Limb (tissue), 2 donors: Measurements from ENCODE around the gene SMARCE1.
"Not testable (repeated sequence)": the region's sequence is repeated elsewhere in the genome, so short reads cannot be mapped to it uniquely, and the experiment has no call there.

Source experiments
- DNase-seq, 2 donors: peaks; one replicate each; pipeline ENCODE4 v3.0.0-alpha.2; 2016; ENCODE audit errors: extremely low spot score in 2 of 2

The SMARCE1 gene

DNA sequence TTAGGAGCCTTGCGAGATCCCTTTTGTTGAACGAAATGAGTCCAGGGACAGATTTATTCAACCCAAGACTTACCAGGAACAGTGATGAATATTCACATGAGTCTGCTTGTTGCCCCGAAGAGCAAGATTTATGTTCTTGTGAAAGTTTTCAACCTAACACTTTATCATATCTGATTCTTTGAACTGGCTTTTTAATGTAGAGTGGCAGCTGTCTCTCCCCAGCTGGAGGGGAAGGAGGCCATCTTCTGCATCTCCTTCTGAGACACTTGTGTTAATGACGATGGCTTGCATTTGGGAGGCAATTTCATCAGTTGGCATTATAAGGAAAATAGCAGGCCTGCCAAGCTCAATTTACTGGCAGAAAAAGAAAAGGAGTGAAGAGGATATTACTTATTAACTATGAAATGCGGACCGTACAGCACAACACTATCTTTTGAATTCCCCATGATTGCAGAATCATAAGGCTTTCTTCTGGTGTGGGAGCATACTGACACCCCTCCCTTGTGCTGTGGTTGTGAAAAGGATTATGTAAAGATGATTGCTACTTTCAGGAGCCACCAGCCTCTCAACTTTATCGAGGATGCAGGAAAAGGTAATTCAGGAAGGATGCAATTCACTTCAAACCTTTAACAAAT, 35.7 kb downstream of the SMARCE1 start:
- DNase-seq = no peak

DNA sequence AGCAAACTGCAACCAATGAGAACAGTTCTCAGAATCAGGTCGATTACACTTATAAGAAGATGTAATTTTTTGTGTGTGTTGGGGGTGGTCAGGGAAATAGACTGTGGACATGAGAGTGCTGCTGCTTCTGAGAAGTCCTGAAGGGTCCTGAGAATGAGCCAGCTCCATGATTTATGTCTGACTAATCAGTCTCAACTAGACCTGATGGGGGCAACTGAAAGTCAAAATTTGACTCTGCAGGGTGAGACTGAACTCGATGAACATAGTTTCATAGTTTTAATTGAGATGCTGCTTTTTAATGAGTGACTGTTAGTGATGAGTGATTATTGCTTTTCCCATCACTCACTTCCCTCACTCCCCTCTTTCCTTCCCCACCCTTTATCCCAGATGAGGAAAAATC, 37.3 kb downstream of the SMARCE1 start:
- DNase-seq = no peak

DNA sequence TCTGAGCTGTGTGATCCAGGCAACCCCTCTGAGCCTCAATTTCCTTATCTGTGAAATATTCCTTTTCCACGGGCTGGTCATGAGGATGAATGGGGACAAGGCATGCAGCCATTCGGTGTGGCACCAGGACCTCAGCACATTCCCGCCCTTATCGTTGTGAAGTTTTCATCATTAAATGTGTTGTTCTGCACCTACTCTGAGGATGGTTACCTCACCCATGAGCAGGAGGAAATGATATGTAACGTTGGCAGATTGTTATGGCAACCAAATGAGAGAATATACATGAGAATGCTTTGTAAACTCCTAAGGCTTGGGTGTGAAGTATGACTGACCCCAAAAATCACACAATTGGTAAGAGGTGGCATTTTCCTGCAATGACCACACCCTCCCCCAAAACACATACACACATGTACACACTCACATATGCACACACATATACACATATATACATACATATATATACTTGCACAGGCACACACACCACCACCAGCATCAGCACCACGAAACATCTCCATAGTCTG, 39.5 kb downstream of the SMARCE1 start:
- DNase-seq = no peak

DNA sequence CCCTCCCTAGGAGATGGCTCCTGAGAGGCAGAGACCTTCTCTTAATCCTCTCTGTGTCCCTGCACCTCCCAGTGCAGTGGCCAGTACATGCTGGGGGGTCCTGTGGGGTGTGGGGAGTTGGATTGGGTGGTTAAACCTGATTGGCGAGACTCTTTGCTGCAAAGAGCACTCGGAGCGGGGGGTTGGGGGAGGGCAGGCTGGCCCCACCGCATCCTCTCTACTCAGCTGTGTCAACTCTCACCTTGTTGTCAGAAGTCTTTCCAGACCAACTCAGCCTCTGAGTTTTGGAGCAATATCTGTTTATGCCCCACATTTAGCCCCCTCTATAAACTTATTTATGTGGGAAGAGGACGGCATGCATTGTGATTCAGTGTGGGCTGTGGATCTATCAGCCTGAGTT, 40.0 kb downstream of the SMARCE1 start:
- DNase-seq = no peak

DNA sequence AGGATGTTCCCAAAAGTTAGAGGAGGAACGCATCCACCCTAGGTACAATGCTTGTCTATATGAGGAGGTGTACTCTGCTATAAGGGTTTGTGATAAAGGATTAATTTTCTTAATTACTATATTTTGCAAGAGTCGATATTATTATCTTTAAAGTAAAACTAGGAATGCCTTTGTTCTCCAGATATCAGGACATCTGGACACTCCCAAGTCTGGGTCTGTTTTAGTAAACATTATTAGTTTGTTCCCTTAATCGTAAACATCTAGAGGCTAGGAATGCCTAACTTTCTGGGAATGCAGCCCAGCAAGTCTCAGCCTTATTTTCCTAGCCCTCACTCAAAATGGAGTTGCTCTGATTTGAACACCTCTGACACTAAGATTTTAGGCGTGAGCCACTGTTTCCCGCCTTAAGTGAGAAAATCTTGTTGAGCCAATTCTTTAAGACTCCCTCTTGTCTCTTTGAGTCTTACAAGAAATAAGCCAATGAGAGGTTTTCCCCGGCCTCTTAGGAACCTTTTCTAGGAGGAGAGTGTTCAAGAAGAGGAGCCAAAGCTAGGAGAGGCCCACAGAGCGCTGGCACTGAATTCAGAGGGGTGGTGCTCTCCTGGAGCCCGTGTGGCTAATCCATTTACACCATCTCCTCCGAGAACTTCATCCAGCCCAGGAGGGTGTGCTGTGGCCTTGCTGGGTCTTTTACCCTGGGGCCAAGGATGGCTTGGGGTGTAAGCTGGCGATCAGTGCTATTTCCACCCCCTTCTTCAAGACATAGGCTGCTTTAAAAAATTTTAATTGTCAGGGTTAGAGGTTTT, 40.9 kb downstream of the SMARCE1 start:
- DNase-seq = no peak

DNA sequence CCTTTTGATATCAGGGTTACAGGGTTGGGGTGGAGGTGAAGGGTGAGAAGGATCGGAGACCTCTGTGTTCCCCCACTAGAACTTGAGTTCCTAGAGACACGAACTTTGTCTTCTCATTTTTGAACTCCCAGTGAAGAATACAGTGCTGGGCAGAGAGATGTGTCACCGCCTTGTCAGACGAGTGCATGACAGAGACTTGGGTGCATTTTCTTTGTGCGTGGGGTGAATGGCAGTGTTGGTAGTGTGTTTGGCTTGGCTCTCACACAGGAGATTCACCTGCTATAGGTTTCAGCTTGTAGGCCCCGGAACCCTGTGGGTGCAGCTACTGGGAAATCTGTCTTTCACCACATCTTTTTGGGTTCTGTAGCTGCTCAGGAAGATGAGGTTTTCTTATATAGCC, 42.3 kb downstream of the SMARCE1 start:
- no peak for DNase-seq

DNA sequence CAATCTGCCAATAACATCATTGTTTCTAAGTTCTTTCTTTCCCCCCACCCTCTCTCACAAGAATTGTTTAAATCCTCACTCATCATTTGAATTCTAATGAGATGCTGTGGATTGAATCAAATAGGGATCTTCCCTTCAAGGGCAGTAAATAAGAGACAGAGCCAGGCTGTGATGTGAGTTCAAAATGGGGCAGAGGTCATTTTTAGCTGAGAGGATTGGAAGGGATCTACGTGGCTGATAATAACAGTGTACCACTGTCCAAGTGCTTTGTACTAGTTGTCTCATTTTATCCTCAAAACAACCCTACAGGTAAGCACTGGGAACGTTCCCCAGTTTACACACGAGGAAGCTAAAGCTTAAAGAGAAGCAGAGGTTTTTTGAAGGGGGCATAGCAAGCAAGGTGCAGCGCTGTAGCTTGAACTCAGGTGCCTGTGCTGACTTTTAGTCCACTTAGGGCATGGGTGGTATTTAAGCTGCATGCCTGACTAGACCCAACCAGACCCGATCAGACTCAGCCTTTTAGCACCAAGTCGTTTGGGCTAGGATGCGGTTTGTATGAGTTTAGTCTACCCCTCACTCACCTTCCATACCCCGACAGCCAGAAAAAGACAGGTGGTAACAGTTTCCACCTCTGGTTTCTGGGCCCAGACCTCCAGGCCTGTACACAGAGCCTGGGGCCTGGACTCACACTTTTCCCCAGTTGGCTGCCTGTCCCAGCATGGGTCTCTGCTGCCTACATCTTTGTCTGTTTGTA, 43.1 kb downstream of the SMARCE1 start:
- DNase-seq = no peak

DNA sequence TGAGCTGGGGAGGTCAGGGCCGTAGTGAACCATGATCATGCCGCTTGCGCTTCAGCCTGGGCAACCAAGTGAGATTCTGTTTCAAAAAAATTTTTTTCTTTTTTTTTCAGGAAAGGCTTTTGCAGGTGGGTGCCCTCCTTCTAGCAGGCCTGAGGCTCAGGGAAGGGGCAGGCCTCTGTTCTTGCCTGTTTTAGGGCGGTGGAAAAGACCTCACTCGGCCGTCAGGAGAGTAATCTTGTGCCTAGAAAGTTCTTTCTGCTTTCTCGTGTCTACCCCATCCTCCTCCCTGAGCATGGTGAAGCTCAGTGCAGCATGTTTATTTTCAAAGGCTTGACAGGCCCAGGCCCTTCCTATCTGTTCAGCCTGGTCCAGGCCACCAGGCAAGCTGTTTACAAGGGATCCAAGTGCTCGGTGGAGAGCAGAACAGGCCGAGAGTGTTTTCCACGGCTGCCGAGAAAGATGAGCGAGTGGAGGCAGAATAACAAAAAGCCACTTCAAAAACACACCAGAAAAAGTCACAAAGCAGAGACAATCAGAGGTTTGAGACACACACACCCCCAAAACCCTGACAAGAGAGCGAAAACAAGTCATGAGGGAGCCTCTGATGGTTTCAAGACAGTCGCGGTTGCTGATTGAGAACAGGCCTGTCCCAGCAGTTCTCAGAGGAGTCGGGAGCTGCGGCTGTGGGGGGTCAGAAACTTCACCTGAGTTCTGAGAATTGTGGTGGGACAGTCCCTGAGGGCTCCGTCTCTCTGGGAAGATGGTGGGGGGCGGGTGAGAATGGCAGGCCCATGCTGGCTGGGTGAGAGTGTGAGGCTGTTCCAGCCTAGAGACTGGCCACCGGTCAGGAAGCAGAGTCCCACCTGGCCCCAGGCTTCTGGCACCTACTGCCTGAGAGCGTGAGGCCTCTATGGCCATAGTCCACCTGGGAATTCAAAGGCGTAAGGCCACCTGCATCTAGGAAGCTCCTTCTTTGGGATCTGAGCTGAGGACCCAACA, 44.9 kb downstream of the SMARCE1 start:
- DNase-seq = no peak

DNA sequence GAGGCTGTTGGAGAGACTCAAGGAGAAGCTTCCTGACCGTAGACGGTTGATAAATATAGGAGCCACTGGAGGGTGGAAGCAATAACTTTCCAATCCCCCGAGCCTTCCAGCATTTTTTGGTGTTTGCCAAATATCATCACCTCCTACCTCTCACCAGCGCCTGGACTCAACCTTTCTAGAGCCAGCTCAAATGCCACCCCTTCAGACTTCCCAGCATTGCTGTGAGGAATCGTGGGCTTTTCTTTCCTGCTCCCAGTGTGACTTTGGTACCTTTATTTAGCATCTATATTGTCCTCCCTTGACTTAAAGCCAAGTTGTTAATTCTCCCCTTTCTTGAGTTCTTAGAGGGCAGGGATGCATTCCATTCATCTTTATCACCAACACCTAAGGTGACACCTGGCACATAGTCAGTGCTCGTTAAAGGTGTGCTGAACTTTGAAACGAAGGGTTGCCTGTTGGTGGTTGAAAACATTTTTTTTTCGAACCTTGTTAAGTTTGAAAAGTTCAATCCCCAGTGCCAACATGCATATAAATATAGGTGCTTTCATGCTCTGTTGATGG, 47.1 kb downstream of the SMARCE1 start:
- no peak for DNase-seq

DNA sequence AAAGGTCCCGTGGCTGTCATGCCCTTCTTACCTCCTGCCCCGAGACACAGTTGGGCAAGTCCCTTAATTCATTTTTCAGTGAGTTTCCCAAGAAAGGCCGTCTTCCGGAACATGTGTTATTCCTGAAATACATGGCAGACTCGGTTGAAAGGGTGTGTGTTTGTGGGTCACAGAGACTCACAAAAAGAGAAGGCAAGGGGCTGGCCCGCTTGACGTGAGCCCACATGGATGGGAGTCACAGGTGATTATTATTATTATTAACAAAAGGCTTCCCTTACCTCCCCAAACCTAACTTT, 48.2 kb downstream of the SMARCE1 start:
- no peak for DNase-seq

DNA sequence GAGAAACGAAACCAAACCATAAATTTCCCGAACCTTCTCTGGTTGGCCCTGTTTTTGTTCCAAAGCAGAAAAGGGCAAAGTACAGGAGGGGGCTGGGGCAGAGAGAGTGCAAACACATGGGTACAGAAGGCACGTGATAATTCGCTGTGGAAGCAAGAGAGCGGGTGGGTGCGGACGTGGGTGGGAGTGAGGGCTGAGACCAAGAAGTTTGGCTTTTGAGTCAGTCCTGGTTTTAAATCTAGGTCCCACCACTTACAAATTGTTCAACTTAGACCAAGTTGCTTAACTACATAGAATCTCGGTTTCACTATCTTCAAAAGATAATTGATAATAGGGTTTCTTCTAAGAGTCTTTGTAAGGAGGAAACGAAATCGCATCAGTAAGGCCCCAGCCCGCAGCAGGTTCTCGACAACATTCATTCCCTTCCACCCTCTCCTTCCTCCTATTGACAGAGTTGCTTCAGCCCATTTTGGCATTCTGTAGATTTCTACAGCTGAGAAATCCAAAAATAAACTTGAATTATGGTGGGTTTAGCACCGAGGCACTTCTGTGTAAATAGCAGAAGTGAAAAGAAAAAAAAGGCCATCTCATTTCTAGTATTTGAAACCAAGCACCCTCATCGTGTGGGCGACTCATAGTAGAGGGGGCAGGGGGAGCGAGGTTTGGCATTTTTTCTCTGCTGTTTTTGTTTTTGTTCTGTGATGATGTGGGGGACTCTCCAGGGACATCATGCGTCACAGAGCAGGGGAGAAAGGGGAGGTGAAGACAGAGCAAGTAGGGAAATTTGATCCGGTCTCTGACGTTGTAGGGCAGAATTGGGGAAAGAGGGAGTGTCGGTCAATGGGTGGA, 48.8 kb downstream of the SMARCE1 start:
- no peak for DNase-seq

DNA sequence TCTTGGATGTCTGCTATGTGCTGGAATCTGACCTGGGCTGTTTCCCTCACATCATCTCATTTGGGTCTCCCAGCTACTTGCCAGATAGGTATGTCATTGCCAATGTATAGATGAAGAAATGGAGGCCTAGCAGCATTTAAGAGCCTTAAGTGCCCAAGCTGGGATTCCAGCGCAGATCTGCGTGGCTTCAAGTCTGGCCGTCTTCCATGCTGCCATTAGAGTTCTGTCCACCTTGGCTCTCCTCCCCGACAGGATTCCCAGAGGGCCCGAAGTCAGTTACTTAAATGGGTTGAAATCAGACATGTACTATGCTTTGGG, 49.4 kb downstream of the SMARCE1 start:
- no peak for DNase-seq

DNA sequence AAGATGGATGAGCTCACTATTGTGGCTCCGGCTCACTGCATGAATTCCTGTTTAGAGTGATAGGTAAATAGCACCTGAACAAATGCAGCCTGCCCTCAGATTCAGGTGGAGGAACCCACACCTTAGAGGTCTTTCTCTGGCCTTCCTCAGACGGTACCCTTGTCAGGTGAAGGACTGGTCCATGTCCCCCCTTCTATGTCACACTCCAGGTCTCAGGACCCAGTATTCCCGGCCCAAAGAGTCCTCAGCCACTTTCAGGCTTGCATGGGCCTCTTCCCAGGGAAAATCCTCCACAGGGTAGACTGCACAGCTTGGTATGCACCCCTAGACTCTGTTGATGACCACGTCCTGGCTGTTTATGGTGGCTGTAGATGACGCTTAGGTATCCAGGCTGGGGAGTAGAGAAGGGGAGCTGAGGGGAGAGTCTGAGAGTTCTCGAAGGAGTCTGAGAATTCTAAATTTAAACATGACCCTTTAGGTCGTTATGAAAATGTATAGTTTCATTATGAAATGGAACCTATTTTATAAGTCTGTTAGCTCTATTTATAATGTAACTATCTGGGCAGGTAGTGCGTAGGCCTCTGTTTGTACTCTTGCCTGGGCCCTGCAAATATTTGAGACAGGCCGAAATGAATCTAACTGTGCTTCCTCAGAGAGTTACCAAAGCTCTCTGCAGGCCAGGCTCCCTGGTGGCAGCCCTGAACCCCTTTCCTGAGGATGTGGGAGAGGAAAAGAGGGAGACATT, 49.9 kb downstream of the SMARCE1 start:
- DNase-seq = no peak

DNA sequence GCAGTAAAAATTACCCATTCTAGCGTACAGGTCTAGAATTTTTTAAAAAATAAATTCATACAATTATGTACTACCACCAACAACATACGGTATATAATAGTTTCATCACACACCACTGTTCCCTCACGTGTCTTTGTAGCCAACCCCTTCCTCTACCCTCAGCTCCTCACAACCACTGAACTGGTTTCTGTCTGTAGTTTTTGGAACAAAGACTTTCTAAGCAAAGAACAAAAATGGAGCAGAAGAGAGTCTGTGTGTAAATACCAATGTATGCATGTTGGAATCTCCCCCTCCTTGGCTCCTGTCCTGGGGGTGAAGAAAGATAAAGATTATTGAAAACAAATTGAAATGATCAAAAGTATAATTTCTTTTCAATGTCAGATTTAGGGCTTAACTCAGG, 50.5 kb downstream of the SMARCE1 start:
- DNase-seq = no peak

DNA sequence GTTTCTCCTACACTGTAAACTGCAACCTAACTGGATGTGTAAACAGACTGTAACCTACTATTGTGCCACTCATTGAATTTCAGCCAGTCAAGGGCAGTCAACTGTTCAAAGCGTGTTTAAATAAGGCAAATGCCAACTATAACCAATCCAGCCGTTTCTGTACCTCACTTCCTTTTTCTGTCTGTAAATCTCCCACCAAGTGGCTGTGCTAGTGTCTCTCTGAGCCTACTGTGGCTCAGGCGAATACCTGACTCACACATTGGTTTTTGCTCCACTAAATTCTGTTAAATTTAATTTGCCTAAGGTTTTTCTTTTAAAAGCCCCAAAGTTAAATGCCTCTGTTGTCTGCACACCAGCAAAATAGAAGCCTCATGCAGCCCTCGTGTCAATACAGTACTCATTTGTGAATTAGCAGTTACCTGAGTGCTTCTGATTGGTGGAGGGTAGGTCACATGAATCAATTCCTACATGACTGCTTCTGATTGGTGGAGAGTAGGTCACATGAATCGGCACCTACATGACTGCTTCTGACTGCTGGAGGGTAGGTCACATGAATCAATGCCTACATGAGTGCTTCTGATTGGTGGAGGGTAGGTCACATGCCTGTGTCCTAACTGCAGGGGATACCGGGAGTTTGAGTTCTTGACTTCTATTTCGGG, 51.2 kb downstream of the SMARCE1 start:
- no peak for DNase-seq

DNA sequence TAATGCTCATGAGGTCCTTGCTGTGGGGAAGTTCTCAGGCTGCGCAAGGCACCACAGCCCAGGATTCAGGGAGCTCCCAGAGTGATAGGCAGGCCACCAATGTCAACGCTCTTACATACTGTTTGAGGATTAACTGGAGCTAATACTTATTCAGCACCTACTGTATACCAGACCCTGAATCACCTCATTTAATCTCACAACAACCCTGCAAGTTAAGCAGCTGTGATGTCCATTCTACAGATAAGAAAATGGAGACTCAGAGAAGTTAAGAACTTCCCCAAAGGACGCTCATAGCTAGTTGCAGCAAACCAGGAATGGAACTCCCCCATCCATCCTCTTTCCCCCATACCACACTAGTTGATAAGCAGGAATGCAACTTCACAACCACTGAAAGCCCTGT, 56.9 kb downstream of the SMARCE1 start:
- no peak for DNase-seq

DNA sequence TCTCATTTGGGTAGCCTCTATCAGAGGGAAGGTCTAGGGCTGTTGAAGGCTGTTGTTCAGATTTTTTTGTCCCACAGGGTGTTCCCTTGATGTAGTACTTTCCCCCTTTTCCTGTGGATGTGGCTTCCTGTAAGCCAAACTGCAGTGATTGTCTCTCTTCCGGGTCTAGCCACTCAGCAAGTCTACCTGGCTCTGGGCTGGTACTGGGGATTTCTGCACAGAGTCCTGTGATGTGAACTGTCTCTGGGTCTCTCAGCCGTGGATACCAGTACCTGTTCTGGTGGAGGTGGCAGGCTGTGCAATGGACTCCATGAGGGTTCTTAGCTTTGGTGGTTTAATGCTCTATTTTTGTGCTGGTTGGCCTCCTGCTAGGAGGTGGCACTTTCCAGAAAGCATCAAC, 59.1 kb downstream of the SMARCE1 start:
- no peak for DNase-seq

DNA sequence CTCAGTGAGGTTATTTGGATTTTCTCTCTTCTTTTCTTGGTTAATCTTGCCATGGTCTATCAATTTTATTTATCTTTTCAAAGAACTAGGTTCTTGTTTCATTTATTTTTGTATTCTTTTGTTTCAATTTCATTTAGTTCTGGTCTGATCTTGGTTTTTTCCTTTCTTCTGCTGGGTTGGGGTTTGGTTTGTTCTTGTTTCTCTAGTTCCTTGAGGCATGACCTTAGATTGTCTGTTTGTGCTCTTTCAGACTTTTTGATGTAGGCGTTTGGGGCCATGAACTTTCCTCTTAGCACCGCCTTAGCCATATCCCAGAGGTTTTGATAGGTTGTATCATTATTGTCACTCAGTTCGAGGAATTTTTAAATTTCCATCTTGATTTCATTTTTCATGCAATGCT, 61.4 kb downstream of the SMARCE1 start:
- DNase-seq = not testable (repeated sequence)

DNA sequence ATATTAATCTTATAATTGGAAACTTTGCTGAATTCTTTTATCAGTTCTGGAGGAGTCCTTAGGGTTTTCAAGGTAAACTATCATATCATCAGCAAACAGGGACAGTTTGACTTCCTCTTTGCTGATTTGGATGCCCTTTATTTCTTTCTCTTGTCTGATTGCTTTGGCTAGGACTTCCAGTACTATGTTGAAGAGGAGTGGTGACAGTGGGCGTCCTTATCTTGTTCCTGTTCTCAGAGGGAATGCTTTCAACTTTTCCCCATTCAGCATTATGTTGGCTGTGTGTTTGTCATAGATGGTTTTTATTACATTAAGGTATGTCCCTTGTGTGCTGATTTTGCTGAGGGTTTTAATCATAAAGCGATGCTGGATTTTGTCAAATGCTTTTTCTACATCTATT, 62.7 kb downstream of the SMARCE1 start:
- DNase-seq = not testable (repeated sequence)
